Neural progenitor cell (in vitro differentiated cells): ENCODE measurements around the gene OR5H1.

Experiments
- CTCF ChIP-seq: fragments of 200-600 bp; sonication (generic); IDR thresholded peaks from 2 replicates; pipeline ENCODE4 v1.5.1; 2017; ENCODE audit warnings: antibody characterized with exemption, mild to moderate bottlenecking
- EZH2phosphoT487 ChIP-seq: fragments of 200-600 bp; sonication (generic); IDR thresholded peaks from 2 replicates; pipeline ENCODE4 v1.6.1; 2017; ENCODE audit warnings: antibody characterized with exemption

- no peak for TF ChIP-seq CTCF
- TF ChIP-seq EZH2phosphoT487: no peak
Observed at GRCh38 chr3:98114264-98114663, 16.3 kb upstream of the OR5H1 start.
